Stimulated activated CD4-positive, alpha-beta T cell treated with anti-CD3 and anti-CD28 coated beads, Interleukin-4, amount 100 ng/mL, for 48 hours (primary cell): Measurements from ENCODE around the gene LRRC8E.

ENCODE experiments used
- DNase-seq, 2 donors: peaks; one replicate each; pipeline ENCODE4 v3.0.0-alpha.2; 2020; ENCODE audit warnings: low read depth in 2 of 2

LRRC8E gene

DNA sequence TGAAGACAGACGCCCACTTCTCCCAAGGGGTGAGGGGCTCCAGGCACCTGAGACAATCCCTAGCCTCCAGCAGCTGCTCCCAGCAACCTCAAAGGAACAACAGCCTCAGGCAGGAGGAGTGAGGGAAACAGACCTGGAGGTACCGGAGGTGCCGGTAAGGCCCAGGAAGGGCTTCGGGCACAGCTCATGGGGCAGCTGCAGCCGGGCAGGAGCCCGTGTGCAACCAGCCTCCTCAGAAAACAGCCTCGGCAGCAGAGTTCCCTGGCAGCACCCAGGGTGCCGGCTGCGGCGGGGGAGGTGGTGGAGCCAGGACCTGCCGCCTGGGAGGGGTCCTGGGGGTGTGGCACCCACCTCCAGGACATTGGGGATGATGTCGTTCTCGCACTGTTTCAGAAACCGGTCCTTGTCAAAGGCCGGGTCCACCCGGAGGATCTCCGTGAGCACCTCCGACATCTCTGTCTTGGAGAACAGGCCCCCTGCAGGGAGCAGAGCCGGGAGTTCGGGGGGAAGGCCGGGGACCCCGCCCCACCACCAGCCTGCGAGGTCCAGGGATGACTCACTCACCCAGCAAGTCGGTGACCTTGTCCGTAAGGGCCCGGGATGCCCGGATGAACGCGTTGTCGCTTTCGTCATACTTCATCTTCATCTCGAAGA is 44.1 kb downstream of the LRRC8E start:
- no peak for DNase-seq

DNA sequence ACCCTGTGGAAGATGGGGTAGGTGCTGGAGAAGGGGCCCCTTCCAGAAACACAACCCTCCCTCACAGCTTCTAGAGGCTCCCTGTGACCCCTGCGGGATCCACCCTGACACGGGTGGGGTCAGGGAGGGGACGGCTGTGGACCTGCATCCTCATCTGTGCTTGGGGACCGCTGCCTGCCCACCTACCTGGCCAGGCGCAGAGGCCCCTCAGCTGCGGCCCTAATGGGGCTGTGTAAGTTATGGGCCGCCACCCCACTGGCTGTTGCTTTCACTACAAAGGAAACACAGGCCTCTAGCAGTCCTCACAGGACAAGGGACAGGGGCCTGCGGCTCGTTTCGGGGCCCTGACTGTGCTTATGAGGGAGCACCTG is 44.6 kb downstream of the LRRC8E start:
- DNase-seq: no peak

GRCh38 chr19:7933411-7933810 is 45.1 kb downstream of the LRRC8E start:
- DNase-seq: no peak

DNA sequence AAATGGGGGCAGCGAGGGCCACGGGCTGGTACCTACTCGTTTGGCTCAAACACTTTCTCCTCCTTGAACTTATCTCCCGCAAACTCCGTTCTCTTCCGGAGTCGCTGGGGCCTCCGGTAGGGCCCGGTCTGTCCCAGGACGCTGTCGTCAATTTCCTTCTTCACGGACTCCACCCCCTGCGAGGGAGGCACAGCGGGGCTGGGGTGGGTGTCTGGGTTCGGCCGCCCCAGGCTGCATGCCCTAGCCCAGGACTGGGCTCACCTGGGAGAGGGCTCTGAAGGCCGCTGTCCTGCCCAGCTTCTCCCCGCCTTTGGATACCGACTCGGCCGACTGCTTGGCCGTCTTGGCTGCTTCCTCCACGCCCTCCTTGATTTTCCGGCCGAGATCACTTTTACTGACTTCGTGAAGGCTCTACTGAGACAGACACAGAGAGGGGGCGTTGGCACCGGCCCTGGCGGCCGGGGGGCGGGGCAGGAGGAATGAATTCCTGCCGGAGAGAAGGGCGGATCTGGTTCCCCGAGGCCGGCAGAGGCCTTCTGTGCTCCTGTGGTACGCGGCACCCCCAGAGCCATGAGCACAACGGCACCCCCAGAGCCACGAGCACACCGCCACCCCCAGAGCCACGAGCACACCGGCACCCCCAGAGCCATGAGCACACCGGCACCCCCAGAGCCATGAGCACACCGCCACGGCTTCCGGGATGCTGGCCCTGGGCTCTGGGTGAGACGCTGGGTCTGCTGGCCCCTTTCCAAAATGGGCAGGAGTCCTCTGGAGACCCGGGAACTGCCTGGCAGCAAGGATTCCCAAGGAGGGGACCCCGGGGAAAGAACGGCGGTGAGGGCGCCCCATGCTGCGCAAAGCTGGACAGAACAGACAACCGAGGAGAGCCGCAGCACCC is 45.8 kb downstream of the LRRC8E start:
- DNase-seq: no peak

GRCh38 chr19:7934766-7935165 is 46.5 kb downstream of the LRRC8E start:
- no peak for DNase-seq

DNA sequence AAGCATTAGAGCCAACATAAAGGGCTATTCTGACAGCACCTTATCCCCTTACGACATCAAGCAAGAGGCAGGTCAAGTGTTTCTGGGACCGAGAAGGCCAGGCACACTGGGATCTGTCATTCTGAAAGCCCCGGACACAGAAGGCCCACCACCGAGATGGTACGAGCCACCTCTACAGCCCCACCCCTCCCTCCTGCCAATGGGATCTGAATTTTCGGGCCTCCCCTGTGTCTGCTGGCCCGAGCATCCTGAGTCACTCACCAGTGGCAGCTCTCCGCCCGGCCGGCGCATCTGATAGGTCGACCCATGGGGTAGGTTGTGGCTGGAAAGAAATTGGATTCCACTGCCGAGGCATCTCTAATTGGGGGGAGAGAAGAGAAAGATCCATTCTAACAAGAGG is 52.5 kb downstream of the LRRC8E start:
- no peak for DNase-seq

GRCh38 chr19:7941895-7942596 is 53.7 kb downstream of the LRRC8E start:
- DNase-seq: no peak

GRCh38 chr19:7942981-7943443 is 54.7 kb downstream of the LRRC8E start:
- no peak for DNase-seq

- DNase-seq: peak; percentile 96 to 99
These were observed 55.3 kb downstream of the LRRC8E start, which contains the start of gene TIMM44 for GRCh38 chr19:7943444-7944176. Gene TIMM44 (minus strand): TSS chr19:7943666. CDS start chr19:7943651, 15 bp downstream.

DNA sequence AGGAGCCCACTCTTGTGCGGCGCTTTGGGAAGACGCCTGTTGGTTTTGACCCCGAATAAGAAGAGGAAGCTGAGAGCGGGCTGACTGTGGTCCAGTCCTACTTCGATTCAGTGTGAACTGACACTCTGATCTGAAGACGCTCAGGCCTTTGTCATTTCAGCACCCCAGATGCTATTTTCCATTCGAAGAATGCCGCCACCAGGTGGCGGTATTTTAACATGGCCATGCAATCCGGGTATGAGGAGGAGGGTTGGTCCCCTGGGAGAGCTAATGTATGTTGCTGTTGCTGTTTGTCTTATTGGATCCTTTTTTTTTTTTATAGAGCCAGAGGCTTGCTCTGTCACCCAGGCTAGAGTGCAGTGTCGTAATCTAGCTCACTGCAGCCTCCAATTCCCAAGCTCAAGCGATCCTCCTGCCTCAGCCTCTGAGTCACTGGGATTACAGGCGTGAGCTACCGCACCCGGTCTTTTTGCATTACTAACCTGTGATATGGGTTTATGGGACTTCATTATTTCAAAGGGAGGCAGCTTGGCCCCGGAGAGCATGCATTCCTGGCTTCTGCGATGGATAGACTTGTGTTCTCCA is 56.0 kb downstream of the LRRC8E start:
- DNase-seq: peak; percentile 80 to 83

DNA sequence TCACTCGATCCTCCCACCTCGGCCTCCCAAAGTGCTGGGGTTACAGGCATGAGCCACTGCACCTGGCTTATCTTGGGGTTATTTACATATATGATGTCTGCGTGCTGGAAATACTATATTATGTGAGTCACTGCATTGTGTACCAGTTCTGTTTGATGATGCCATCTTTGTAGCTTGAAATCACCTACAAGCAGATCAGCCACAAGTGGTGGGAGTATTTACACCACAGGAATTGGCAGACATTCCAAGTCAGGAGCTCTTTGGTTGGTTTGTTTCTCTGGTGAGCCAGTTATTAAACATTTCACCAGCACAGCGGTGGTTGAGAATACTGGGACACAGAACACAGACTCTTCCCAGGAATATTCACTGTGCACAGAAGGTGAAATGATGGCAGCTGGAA is 59.6 kb downstream of the LRRC8E start:
- DNase-seq: no peak
